ENCODE measurements around the gene TSPAN31.

TSPAN31 gene

DNA sequence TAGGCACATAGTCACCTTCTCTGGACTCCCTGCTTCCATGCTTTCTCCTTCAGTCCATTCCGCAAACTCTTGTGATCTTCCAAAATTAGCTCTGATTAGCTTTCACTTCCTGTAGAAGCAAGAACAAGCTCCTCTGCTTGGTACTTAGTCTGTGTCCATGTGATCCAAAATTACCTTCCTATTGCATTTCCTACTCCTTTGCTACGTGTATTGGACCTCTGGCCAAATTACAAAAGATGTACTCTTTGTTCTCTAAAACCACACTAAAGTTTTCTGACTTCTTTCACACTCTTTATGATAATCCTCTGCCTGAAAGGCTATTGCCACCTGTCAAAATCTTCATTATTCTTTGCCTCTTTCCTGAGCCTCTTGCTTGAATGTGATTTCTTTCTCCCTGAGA is 37.0 kb downstream of the TSPAN31 start:
- H3K36me3 ChIP-seq (ENCODE audit: control insufficient read depth, insufficient read depth, low read length) = peaks cover 36% of the 10 kb centered on the region
- peaks cover 6% of the 10 kb centered on the region for H3K4me1 ChIP-seq (ENCODE audit: control insufficient read depth, insufficient read depth, low read length, poor library complexity, severe bottlenecking)
- no peaks in the 10 kb centered on the region for H3K9me3 ChIP-seq (ENCODE audit: control insufficient read depth, low read length)
- WGBS, 2 experiments (ENCODE audit: insufficient coverage in 2 of 2) = 65 to 73% methylated on average over 2 of the region's 2 CpGs
- no peak overlapping the region for H3K27ac ChIP-seq (ENCODE audit: low read depth, low read length, severe bottlenecking)
- H3K4me3 ChIP-seq (ENCODE audit: extremely low read depth, insufficient read depth, low read length, poor library complexity, severe bottlenecking) = no peak overlapping the region

DNA sequence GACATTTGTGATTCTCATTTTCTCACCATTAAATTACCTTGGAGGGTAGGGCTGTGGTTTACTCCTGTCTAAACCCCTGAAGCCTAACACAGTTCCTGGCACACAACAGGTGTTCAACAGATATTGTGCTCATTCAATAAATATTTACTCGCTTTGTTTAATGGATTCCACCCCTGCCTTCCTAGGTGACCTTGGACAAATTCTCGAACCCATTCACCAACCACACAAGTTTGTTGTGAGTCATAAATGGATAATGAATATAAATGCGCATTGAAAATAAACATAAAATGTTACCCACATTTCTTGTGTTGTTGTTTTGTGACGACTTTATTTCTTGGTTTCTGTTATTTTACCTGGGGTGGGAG is 37.4 kb downstream of the TSPAN31 start:
- no peaks in the 10 kb centered on the region for H3K9me3 ChIP-seq (ENCODE audit: control insufficient read depth, low read length)
- H3K27ac ChIP-seq (ENCODE audit: low read depth, low read length, severe bottlenecking) = no peak overlapping the region
- 14% methylated on average over 2 of the region's 4 CpGs; no CpG with 5 or more reads in 1 of the 2 experiments for WGBS, 2 experiments (ENCODE audit: insufficient coverage in 2 of 2)

DNA sequence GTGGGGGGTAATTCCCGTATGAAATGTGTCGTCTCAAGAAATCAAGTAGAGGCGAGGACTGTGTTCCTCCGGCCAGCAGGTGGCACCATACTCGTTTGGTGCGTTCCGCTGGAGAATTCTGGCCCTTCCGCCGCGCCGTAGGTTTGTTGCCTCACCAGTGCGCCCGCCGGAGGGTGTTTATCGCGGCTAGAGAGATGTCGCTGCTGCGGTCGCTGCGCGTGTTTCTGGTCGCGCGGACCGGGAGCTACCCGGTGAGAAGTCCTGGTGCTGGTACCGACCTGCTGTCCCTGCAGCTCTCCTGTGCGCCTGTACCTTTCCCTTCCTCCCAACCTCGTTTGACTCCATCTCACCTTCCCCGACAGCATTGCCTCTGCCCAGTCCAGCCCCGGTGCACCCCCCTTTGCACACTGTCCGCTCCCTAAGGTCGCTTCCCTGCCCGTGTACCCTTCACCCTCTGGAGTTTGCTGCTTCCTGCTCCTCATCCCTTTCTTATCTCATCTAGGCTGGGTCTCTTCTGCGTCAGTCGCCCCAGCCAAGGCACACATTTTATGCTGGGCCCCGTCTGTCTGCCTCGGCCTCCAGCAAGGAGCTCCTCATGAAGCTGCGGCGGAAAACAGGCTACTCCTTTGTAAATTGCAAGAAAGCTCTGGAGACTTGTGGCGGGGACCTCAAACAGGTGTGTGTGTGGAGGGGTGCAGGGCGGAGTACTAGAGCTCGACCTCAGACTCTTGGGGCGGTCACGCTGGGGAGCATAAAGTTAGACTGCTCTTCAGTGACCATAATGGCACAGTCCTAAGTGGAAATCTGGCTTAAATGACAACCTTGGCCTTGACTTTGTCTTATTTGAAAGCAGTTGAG is 38.0 kb downstream of the TSPAN31 start, which contains the start of gene TSFM:
Gene TSFM, plus strand, starts transcription at position 180 of the 858 bp plus-strand sequence. Its CDS starts 15 bp downstream, at position 195.
- peaks cover 47% of the 10 kb centered on the region for H3K36me3 ChIP-seq (ENCODE audit: control insufficient read depth, insufficient read depth, low read length)
- WGBS, 2 experiments (ENCODE audit: insufficient coverage in 2 of 2) = 1% methylated on average over 42 to 43 of the region's 45 CpGs

More for the DNA sequence above, 37.4 kb downstream of the TSPAN31 start:
- Histone ChIP-seq H3K36me3 (ENCODE audit: control insufficient read depth, insufficient read depth, low read length) (peaks cover 40% of the 10 kb centered on the region), H3K4me3 (ENCODE audit: extremely low read depth, insufficient read depth, low read length, poor library complexity, severe bottlenecking) (peak overlapping the region; percentile 99), H3K4me1 (ENCODE audit: control insufficient read depth, insufficient read depth, low read length, poor library complexity, severe bottlenecking) (peaks cover 6% of the 10 kb centered on the region)

DNA sequence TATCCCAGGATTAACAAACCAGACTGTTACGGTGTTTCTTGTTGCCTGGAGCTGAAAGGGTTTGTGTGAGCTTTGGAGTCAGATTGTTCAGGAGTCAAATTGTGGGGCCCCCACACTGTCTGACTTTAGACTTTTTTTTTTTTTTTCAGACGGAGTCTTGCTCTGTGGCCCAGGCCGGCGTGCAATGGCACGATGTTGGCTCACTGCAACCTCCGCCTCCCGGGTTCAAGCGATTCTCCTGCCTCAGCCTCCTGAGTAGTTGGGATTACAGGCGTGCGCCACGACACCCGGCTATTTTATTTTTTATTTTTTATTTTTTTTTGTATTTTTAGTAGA is 38.6 kb downstream of the TSPAN31 start:
- WGBS, 2 experiments (ENCODE audit: insufficient coverage in 2 of 2) = 90 to 97% methylated on average over 6 to 8 of the region's 12 CpGs
- Histone ChIP-seq H3K36me3 (ENCODE audit: control insufficient read depth, insufficient read depth, low read length) (peaks cover 52% of the 10 kb centered on the region), H3K9me3 (ENCODE audit: control insufficient read depth, low read length) (no peaks in the 10 kb centered on the region), H3K4me1 (ENCODE audit: control insufficient read depth, insufficient read depth, low read length, poor library complexity, severe bottlenecking) (peaks cover 6% of the 10 kb centered on the region), H3K27ac (ENCODE audit: low read depth, low read length, severe bottlenecking) (no peak overlapping the region), H3K4me3 (ENCODE audit: extremely low read depth, insufficient read depth, low read length, poor library complexity, severe bottlenecking) (peak overlapping the region; percentile 99)

More for the DNA sequence above, 38.0 kb downstream of the TSPAN31 start, which contains the start of gene TSFM:
- no peaks in the 10 kb centered on the region for H3K9me3 ChIP-seq (ENCODE audit: control insufficient read depth, low read length)
- peak within 1 kb of the TSS; percentile 99 for H3K4me3 ChIP-seq (ENCODE audit: extremely low read depth, insufficient read depth, low read length, poor library complexity, severe bottlenecking)
- H3K27ac ChIP-seq (ENCODE audit: low read depth, low read length, severe bottlenecking) = peak within 1 kb of the TSS; percentile 23
- peaks cover 6% of the 10 kb centered on the region for H3K4me1 ChIP-seq (ENCODE audit: control insufficient read depth, insufficient read depth, low read length, poor library complexity, severe bottlenecking)

DNA sequence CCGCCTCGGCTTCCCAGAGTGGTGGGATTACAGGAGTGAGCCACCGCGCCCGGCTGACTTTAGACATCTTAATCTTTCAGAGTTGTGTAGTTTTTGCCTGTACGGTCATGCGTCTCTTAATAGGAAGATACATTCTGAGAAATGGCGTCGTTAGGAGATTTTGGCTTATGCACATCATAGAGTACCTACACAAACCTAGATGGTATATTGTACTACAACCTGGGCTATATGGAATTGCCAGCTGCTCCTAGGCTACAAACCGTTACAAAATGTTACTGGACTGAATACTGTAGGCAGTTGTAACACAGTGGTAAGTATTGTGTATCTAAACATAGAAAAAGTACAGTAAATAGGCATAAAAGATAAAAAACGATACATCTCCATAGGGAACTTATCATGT is 39.0 kb downstream of the TSPAN31 start:
- H3K9me3 ChIP-seq (ENCODE audit: control insufficient read depth, low read length) = no peaks in the 10 kb centered on the region
- peaks cover 56% of the 10 kb centered on the region for H3K36me3 ChIP-seq (ENCODE audit: control insufficient read depth, insufficient read depth, low read length)
- H3K4me1 ChIP-seq (ENCODE audit: control insufficient read depth, insufficient read depth, low read length, poor library complexity, severe bottlenecking) = peaks cover 6% of the 10 kb centered on the region
- H3K27ac ChIP-seq (ENCODE audit: low read depth, low read length, severe bottlenecking) = no peak overlapping the region
- WGBS, 2 experiments (ENCODE audit: insufficient coverage in 2 of 2) = 97 to 100% methylated on average over 5 to 8 of the region's 11 CpGs
- peak overlapping the region; percentile 99 for H3K4me3 ChIP-seq (ENCODE audit: extremely low read depth, insufficient read depth, low read length, poor library complexity, severe bottlenecking)

DNA sequence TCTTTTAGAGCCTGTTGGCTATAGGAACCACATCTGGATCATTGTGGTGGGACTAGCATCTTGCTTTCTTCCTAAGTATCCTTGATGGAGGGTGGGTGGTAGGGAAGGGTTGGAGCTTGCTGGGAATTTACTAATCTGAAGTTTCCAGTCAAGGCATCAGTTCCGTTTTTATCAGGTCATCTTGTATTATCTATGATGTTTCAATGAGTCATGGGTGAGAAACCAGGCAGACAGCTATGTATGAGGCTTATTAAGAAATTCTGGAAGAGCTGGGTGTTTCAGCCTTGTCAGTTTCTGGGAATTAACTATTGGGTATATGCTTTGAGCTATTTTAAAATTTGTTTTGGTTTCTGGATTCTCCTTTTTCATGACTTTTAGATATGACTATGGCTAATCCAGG is 49.1 kb downstream of the TSPAN31 start:
- H3K27ac ChIP-seq (ENCODE audit: low read depth, low read length, severe bottlenecking) = no peak overlapping the region
- no peaks in the 10 kb centered on the region for H3K9me3 ChIP-seq (ENCODE audit: control insufficient read depth, low read length)
- no peak overlapping the region for H3K4me3 ChIP-seq (ENCODE audit: extremely low read depth, insufficient read depth, low read length, poor library complexity, severe bottlenecking)
- peaks cover 84% of the 10 kb centered on the region for H3K36me3 ChIP-seq (ENCODE audit: control insufficient read depth, insufficient read depth, low read length)
- H3K4me1 ChIP-seq (ENCODE audit: control insufficient read depth, insufficient read depth, low read length, poor library complexity, severe bottlenecking) = no peaks in the 10 kb centered on the region
- 64 to 82% methylated on average over 1 of the region's 1 CpG for WGBS, 2 experiments (ENCODE audit: insufficient coverage in 2 of 2)

DNA sequence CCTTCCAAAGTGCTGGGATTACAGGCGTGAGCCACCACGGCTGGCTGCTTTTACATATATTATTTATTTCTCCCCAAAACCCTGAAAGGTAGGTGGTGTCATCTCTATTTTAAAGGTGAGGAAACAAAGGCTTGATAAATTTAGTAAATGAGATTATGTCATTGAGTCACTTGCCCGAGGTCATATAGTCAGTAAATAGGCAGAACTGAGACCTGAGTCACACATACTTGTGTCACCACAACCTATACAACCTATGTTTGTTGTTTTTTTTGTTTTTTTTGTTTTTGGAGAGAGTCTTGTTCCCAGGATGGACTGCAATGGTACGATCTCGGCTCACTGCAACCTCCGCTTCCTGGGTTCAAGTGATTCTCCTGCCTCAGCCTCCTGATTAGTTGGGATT is 50.5 kb downstream of the TSPAN31 start:
- Histone ChIP-seq H3K27ac (ENCODE audit: low read depth, low read length, severe bottlenecking) (no peak overlapping the region), H3K9me3 (ENCODE audit: control insufficient read depth, low read length) (no peaks in the 10 kb centered on the region), H3K4me1 (ENCODE audit: control insufficient read depth, insufficient read depth, low read length, poor library complexity, severe bottlenecking) (no peaks in the 10 kb centered on the region), H3K4me3 (ENCODE audit: extremely low read depth, insufficient read depth, low read length, poor library complexity, severe bottlenecking) (no peak overlapping the region), H3K36me3 (ENCODE audit: control insufficient read depth, insufficient read depth, low read length) (peaks cover 85% of the 10 kb centered on the region)
- 97% methylated on average over 3 of the region's 6 CpGs for WGBS, 2 experiments (ENCODE audit: insufficient coverage in 2 of 2)

DNA sequence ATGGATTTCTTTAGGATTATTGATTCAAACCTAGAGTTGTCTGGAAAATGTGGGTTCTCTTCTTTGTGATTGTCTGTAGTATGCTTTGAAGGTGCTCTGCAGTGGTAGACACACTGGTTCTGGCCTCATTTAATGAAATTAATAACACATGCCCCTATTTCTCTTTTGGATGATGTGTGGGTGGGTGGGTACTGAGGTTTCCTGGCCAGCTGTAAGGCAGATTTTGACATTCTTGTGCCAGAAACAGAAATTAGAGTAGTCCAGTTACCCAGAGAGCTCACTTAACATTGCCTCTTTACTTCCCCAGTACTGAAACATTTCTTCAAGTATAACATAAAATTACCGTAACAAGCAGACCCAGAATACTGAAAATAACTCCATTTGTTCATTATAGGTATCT is 52.2 kb downstream of the TSPAN31 start:
- no CpG with 5 or more reads among the region's 1 CpG for WGBS, 2 experiments (ENCODE audit: insufficient coverage in 2 of 2)
- peaks cover 78% of the 10 kb centered on the region for H3K36me3 ChIP-seq (ENCODE audit: control insufficient read depth, insufficient read depth, low read length)
- H3K27ac ChIP-seq (ENCODE audit: low read depth, low read length, severe bottlenecking) = no peak overlapping the region
- no peaks in the 10 kb centered on the region for H3K9me3 ChIP-seq (ENCODE audit: control insufficient read depth, low read length)
- no peak overlapping the region for H3K4me3 ChIP-seq (ENCODE audit: extremely low read depth, insufficient read depth, low read length, poor library complexity, severe bottlenecking)
- no peaks in the 10 kb centered on the region for H3K4me1 ChIP-seq (ENCODE audit: control insufficient read depth, insufficient read depth, low read length, poor library complexity, severe bottlenecking)

DNA sequence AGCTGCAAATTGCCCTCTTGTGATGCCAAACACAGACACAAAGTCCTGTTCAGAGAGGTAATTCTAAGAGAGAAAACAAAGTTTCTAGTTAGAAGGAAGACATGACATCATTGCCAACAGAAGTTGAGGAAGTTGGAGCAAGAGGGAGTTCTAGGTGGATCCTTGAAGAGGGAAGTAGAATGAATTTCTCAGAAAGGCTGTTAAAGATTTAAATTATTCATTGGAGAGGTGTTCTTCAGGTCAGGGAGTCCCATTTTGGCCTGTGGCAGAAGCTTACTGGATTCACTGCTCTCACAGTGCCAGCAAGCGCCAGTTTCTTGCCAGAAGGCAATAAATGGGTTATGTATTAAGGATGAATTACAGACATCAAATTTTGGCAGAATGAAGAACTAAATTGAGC is 53.1 kb downstream of the TSPAN31 start:
- no peak overlapping the region for H3K4me3 ChIP-seq (ENCODE audit: extremely low read depth, insufficient read depth, low read length, poor library complexity, severe bottlenecking)
- 100% methylated on average over 1 of the region's 1 CpG for WGBS, 2 experiments (ENCODE audit: insufficient coverage in 2 of 2)
- H3K36me3 ChIP-seq (ENCODE audit: control insufficient read depth, insufficient read depth, low read length) = peaks cover 78% of the 10 kb centered on the region
- no peak overlapping the region for H3K27ac ChIP-seq (ENCODE audit: low read depth, low read length, severe bottlenecking)
- no peaks in the 10 kb centered on the region for H3K4me1 ChIP-seq (ENCODE audit: control insufficient read depth, insufficient read depth, low read length, poor library complexity, severe bottlenecking)
- no peaks in the 10 kb centered on the region for H3K9me3 ChIP-seq (ENCODE audit: control insufficient read depth, low read length)
